AG08395 (cell line): ENCODE data around the gene ZNF776.
"Not testable (repeated sequence)": the region's sequence is repeated elsewhere in the genome, so short reads cannot be mapped to it uniquely, and the experiment has no call there.

ENCODE experiments used
- DNase-seq: peaks from one replicate; pipeline ENCODE4 v3.0.0; 2012; ENCODE audit warnings: mixed read lengths, low spot score

The ZNF776 gene

GRCh38 chr19:57778336-57778735 lies 31.7 kb downstream of the ZNF776 start:
- no peak for DNase-seq

- no peak for DNase-seq
These were observed 32.7 kb downstream of the ZNF776 start for GRCh38 chr19:57779220-57779845.

DNA sequence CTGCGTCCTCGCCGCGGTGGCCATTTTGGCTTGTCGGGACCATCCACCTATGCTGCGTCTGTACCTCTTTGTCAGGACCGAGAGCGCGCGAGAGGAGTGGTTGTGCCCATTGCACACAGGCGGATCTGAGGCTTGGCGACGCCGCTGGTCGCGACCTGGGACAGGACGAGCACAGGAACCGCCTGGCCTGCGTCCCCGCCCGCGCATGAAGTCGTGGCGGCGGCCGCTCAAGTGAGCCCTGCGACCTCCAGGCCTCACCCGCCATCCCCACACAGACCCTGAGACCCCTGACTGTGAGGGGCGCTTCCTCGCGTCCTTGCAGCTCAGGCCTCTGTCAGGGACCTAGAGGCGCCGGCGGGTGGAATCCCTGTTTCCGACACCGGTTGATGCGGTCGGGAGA lies 39.7 kb downstream of the ZNF776 start:
- DNase-seq, result no peak

GRCh38 chr19:57786906-57787305 lies 40.3 kb downstream of the ZNF776 start:
- no peak for DNase-seq

- DNase-seq, result no peak
These were observed 41.6 kb downstream of the ZNF776 start for GRCh38 chr19:57788114-57788692.

DNA sequence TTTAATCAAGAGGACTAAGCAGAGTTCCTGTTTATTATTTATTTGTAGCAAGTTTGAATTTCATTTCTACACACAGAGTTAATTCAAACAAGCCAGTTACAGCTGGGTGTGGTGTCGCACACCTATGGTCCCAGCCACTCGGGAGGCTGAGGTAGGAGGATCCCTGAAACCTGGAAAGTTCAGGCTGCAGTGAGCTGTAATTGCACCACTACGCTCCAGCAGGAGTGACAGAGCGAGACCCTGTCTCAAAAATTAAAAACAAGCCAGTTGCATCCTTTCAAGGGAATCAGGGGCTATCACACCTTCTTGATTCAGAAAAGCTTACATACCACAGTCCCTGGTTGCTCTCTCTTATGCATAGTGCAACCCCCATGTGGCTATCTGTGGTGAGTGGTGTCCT lies 42.7 kb downstream of the ZNF776 start:
- no peak for DNase-seq

- not testable (repeated sequence) for DNase-seq
These were observed 50.0 kb downstream of the ZNF776 start for GRCh38 chr19:57796580-57796979.

DNA sequence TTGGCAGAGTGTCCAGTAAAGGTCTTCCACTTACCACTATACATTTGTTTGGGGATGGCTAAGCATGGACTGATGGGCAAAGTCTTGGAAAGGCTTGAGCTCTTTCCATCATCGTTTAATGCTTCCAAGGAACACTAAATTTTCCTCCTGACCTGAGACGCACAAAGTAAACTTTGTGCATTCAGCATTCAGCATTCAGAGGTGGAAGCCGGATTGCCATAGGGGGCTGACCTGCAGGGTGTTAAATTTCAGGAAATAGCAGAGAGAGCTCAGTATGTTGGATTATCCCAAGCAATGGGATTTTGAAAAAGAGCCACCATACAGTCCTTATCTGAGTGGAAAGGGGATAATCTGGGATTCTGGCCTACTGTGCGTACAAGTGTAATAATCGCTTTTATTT lies 54.1 kb downstream of the ZNF776 start:
- no peak for DNase-seq

GRCh38 chr19:57802269-57802668 lies 55.7 kb downstream of the ZNF776 start:
- no peak for DNase-seq

GRCh38 chr19:57803265-57803593 lies 56.6 kb downstream of the ZNF776 start:
- no peak for DNase-seq

DNA sequence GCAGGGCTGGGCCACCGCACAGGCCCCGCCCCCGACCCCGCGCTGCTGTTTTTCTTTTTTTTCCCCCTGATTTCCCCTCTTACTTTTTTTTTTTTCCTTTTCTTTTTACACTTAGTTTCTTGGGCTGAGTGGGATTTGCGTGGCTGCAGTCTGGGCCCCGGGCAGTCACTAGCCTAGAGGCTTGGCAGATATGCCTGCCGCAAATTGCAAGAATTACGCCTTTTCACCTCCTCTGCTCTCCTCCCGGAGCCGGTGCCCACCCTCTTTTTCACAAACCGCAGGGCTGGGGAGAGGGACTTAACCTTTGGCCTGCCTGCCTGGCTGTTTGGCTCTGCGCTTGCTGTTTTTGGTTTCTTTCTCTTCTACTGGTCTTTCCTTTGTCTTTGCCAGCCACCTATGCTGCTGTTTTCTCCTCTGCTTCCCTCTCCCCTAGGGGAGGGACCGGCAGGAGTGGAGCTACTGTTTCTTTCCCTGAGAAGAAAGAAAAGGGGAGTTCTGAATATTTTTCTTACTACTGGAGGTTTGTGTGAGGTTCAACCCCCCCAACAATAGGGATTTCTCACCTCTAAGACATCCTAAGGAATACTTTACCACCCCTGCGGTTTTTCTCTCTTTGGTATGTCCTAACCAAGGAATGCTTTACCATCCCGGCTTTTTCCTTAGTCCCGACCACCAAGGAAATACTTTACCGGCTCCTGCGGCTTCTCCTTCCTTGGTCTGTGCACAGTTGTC lies 57.1 kb downstream of the ZNF776 start:
- peak; percentile 71 for DNase-seq

GRCh38 chr19:57807541-57807940 lies 60.9 kb downstream of the ZNF776 start:
- DNase-seq, result no peak
